ENCODE data around the gene AADAT. TPM values are rescaled to one million over a fixed set of nuclear protein-coding genes. Genes with fewer than 3 reads are reported as not detected.

Gene AADAT
- under 1 TPM in 3 of 4 donors, not detected in 1; 0.86 to 0.98 (median 0.97) TPM for total RNA-seq

DNA sequence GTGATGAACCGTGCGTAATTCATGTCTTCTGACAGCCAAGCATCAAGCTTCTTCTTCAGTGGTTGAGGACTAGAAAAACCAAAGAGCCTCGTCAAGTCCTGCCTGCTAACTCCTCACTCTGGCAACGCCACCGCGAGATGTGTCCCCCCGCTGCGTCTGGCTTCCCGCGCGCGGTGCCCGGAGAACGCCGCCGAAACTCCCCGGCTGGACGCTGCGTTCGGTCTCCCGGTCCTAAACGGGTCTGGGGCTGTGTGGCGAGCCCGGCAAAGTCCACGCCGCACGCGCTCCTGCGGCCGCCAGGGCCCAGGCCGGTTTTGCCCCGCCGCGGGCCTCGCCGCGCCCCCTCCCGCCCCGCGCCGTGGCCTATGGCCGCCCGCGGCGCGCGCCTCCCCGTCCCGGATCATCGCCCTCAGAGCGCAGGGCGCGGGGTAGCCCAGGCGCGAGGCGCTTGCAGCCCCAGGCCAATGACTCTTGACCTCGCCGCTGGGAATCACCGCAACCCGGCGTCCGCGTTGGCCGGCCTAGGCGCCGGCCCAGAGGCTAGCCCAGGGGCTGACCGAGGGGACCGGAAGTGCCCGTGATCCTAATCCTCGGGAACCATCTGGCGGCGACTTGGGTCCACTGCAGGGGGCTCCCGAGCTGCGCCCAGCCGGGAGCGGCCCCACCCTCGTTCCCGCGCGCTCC is at the start of gene AADAT:
AADAT (minus strand) TSS at position 289 of the 684 bp plus-strand sequence; CDS start at position 23, 266 bp downstream.
- H3K4me3 ChIP-seq: peak within 1 kb of the TSS; percentile 61
- H3K27me3 ChIP-seq: peaks cover 4% of the 10 kb centered on the region
- peak; percentile 76 to 83 for DNase-seq (ENCODE audit: low spot score in 2 of 2)
- peaks cover 18% of the 10 kb centered on the region for H3K4me1 ChIP-seq
- H3K27ac ChIP-seq: peak within 1 kb of the TSS; percentile 30
- H3K36me3 ChIP-seq: no peaks in the 10 kb centered on the region
- H3K9me3 ChIP-seq: no peaks in the 10 kb centered on the region
- no peak for TF ChIP-seq POLR2AphosphoS5 (IDR thresholded peaks at IDR 0.05)
- TF ChIP-seq, protein P1, sequence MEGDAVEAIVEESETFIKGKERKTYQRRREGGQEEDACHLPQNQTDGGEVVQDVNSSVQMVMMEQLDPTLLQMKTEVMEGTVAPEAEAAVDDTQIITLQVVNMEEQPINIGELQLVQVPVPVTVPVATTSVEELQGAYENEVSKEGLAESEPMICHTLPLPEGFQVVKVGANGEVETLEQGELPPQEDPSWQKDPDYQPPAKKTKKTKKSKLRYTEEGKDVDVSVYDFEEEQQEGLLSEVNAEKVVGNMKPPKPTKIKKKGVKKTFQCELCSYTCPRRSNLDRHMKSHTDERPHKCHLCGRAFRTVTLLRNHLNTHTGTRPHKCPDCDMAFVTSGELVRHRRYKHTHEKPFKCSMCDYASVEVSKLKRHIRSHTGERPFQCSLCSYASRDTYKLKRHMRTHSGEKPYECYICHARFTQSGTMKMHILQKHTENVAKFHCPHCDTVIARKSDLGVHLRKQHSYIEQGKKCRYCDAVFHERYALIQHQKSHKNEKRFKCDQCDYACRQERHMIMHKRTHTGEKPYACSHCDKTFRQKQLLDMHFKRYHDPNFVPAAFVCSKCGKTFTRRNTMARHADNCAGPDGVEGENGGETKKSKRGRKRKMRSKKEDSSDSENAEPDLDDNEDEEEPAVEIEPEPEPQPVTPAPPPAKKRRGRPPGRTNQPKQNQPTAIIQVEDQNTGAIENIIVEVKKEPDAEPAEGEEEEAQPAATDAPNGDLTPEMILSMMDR (IDR thresholded peaks at IDR 0.05): peak; percentile 22 to 49
- TF ChIP-seq POLR2A (IDR thresholded peaks at IDR 0.05): no peak
- TF ChIP-seq EP300 (IDR thresholded peaks at IDR 0.05): no peak
- WGBS: 1% methylated on average over 28 of the region's 80 CpGs

DNA sequence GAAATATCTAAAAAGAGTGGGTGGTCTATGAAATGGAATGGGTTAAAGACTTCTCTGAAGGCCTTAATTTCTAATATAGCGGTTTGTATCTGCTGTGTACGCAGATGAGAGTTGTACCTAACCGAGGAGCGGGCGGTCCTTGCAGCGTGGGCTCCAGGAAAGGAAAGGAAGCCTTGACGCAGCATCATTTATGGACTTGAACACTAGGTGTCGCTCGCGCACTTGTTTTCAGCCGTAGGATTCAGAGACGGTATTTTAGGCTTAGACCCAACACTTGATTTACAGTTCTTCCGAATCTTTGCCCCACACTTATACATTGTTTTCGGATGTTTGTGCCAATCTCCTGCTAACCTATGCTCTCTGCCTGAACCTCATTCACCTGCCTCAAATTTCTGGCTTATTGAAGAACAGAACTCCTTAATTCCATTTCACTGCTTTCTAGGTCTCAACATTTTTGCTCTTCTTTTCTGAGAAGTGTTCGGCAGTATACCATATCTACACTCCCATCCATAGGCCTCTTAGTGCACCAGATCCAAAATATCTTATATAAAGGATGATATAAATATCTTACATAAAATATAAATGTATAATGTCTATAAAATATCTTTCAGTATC is 48.9 kb upstream of the AADAT start:
- H3K4me1 ChIP-seq: peaks cover 5% of the 10 kb centered on the region
- peaks cover 3% of the 10 kb centered on the region for H3K9me3 ChIP-seq
- no peaks in the 10 kb centered on the region for H3K27me3 ChIP-seq
- H3K36me3 ChIP-seq: no peaks in the 10 kb centered on the region
- no peak overlapping the region for H3K27ac ChIP-seq
- no peak overlapping the region for H3K4me3 ChIP-seq
- TF ChIP-seq POLR2AphosphoS5 (IDR thresholded peaks at IDR 0.05) (no peak), POLR2A (IDR thresholded peaks at IDR 0.05) (no peak), EP300 (IDR thresholded peaks at IDR 0.05) (no peak)
- TF ChIP-seq, protein P1 (IDR thresholded peaks at IDR 0.05): peak in 1 of 2 donors; percentile 72
- WGBS: 5% methylated on average over 15 of the region's 15 CpGs
- peak in 1 of 2 donors; percentile 75 for DNase-seq (ENCODE audit: low spot score in 2 of 2)

DNA sequence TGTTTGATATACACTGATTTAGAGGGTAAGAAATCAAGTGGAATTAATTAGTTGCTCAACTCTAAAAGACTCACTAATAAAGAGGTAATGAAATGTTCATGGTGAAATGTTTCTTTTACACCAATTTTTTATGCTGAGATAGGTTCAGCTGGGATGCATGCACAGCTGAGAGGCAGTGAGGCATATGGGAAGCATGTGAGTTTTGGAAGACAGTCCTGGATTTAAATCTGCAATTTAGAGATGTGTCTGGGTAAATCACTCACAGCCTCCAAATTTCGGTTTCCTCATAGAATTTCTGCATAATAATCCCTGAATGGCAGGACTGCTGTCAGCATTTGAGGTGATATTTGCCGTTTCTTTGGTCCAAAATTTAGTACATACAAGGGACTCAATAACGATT is 48.2 kb upstream of the AADAT start:
- WGBS: 63% methylated on average over 3 of the region's 3 CpGs
- no peak overlapping the region for H3K4me3 ChIP-seq
- H3K27me3 ChIP-seq: no peaks in the 10 kb centered on the region
- H3K36me3 ChIP-seq: no peaks in the 10 kb centered on the region
- H3K27ac ChIP-seq: no peak overlapping the region
- peaks cover 8% of the 10 kb centered on the region for H3K9me3 ChIP-seq
- DNase-seq (ENCODE audit: low spot score in 2 of 2): no peak
- peaks cover 5% of the 10 kb centered on the region for H3K4me1 ChIP-seq
- TF ChIP-seq, protein P1 (IDR thresholded peaks at IDR 0.05): no peak
- TF ChIP-seq EP300 (IDR thresholded peaks at IDR 0.05) (no peak), POLR2A (IDR thresholded peaks at IDR 0.05) (no peak), POLR2AphosphoS5 (IDR thresholded peaks at IDR 0.05) (no peak)

DNA sequence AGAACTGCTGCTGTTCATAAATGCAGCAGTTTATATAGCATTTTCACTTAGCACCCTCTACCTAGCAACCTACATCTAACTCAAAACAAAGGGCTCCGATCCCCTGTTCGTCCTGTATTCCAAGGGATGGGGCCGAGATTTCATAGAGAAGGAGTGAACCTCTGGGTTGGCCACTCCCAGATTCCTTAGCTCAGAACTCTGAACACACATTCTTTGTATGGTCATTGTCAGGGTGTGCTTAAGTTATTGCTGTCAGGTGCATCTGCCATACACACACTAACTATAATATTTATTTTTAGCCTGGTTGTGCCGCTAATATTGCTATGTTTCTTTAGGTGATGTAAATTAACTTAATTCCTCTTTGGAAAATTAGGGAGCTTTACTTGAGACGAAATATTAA is 47.7 kb upstream of the AADAT start:
- H3K9me3 ChIP-seq: peaks cover 9% of the 10 kb centered on the region
- no peak overlapping the region for H3K4me3 ChIP-seq
- no peak for DNase-seq (ENCODE audit: low spot score in 2 of 2)
- peaks cover 5% of the 10 kb centered on the region for H3K4me1 ChIP-seq
- H3K36me3 ChIP-seq: no peaks in the 10 kb centered on the region
- TF ChIP-seq EP300 (IDR thresholded peaks at IDR 0.05) (no peak), POLR2A (IDR thresholded peaks at IDR 0.05) (no peak), POLR2AphosphoS5 (IDR thresholded peaks at IDR 0.05) (no peak)
- TF ChIP-seq, protein P1 (IDR thresholded peaks at IDR 0.05): no peak
- H3K27me3 ChIP-seq: no peaks in the 10 kb centered on the region
- 54% methylated on average over 5 of the region's 5 CpGs for WGBS
- no peak overlapping the region for H3K27ac ChIP-seq

DNA sequence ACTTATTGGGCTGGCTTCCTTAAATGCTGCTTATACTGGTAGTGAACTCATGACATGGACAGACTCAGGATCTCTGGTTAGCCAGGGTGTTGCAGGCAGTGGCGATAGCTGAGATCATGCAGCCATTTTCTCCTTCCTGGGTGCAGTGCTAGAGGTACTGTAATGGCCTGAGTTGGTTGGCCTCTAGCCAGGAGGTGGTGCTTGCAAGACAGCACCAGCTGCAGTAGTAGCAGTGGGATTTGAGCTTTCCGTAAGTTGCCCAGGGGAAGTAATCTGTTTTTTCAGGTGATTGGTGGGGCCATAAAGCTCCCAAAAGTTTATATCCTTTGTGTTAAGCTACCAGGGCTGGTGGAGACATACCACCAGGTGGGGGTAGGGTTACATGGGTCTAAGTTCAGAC is 45.1 kb upstream of the AADAT start:
- H3K9me3 ChIP-seq: peaks cover 9% of the 10 kb centered on the region
- H3K36me3 ChIP-seq: no peaks in the 10 kb centered on the region
- 100% methylated on average over 1 of the region's 2 CpGs for whole genome bisulfite sequencing
- H3K4me3 ChIP-seq: no peak overlapping the region
- no peak overlapping the region for H3K27ac ChIP-seq
- TF ChIP-seq POLR2A (IDR thresholded peaks at IDR 0.05) (no peak), EP300 (IDR thresholded peaks at IDR 0.05) (no peak)
- no peak for DNase-seq (ENCODE audit: low spot score in 2 of 2)
- H3K4me1 ChIP-seq: peaks cover 5% of the 10 kb centered on the region
- H3K27me3 ChIP-seq: no peaks in the 10 kb centered on the region

Measured in suprapubic skin (tissue), 4 donors.